AG04449 (cell line): ENCODE data around the gene ITGA11.

Source experiments
- CTCF ChIA-PET: fragments of 350-600 bp; formaldehyde crosslinking; extraction: SDS; loops from one replicate; lab custom pipeline; 2021; ENCODE audit warnings: antibody characterized with exemption; lab: Yijun Ruan, JAX
- POLR2A ChIA-PET: fragments of 400-600, 350-600 bp; formaldehyde crosslinking; extraction: SDS; loops from one replicate; lab custom pipeline; 2020; ENCODE audit warnings: antibody characterized with exemption, inconsistent platforms; lab: Yijun Ruan, JAX
- DNase-seq: peaks from one replicate; pipeline ENCODE4 v3.0.0-alpha.2; 2010; ENCODE audit warnings: low read depth, low spot score
- H3K4me3 ChIP-seq: 2 replicates; pipeline ENCODE4 v1.5.1; 2011; ENCODE audit warnings: low read depth, mild to moderate bottlenecking, control low read depth, low read length
- CTCF ChIP-seq: IDR thresholded peaks from one replicate; pipeline ENCODE4 v1.5.1; 2011; ENCODE audit warnings: mild to moderate bottlenecking, moderate library complexity, low read length, control low read depth, inconsistent platforms; ENCODE audit not compliant: insufficient read depth; ENCODE audit errors: missing control alignments

The ITGA11 gene

GRCh38 chr15:68365770-68366169 lies 66.2 kb downstream of the ITGA11 start:
- TF ChIP-seq CTCF = no peak
- no peak overlapping the region for H3K4me3 ChIP-seq
- ChIA-PET POLR2A (no interaction called here), CTCF (interaction anchor here (1.3 kb wide), 1 partner anchor 8 kb away, joined by 4 read pairs; no protein-coding TSS in a partner anchor)
- no peak for DNase-seq

DNA sequence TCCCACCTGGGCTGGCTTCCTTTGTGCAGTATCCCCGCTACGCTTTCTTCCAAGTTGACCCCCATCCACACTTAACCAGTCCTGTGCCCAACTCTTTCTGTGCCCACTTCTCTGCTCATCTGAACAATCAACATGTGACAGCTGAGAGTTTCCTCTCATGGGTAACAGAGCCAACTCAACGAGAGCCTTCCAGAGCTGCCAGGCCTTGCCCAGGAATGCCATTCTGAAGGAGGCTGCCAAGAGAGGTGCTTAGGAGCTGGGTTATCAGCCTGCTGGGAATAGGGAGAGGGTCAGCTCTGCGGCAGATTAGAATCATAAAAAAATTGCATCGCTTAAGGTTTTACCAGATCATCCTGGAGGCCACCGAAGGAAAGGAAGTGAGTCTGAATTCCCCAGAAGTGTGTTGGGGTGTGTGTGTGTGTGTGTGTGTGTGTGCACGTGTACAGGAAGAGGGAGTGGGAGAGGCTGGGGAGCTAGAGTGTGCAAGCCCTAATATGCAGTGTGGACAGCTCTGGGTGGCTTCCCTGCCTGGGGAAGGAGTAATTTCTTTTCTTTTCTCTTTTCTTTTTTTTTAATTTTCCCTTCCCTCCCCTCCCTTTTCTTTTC lies 66.7 kb downstream of the ITGA11 start:
- ChIA-PET CTCF (interaction anchor here (1.3 to 1.6 kb wide), 2 partner anchors 9 to 18 kb away, joined by 4 to 5 read pairs; no protein-coding TSS in a partner anchor), POLR2A (no interaction called here)
- DNase-seq = no peak
- no peak overlapping the region for H3K4me3 ChIP-seq
- no peak for TF ChIP-seq CTCF

DNA sequence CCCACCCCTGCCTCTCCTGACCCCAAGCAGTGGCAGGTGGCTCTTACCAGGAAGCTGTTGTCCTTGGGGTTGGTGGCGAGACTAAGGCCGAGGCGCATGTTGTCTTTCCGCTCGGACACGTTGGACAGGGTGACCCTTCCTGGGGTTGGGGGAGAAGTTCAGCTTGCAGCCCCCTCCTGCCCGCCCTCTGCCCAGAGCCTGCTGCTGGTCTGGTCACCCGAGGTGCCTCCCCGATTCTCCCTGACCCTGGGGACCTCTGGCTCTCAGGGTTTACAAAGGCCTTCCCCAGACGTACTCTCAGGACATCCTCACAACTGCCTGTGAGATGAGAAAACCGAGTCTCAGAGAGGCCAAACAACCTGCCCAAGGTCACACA lies 67.3 kb downstream of the ITGA11 start:
- no peak for TF ChIP-seq CTCF
- CTCF ChIA-PET = interaction anchor here (1.1 to 1.6 kb wide), 4 partner anchors 9 to 309 kb away, joined by 3 to 5 read pairs (median 3); no protein-coding TSS in a partner anchor
- H3K4me3 ChIP-seq = no peak overlapping the region
- POLR2A ChIA-PET = no interaction called here
- DNase-seq = no peak

DNA sequence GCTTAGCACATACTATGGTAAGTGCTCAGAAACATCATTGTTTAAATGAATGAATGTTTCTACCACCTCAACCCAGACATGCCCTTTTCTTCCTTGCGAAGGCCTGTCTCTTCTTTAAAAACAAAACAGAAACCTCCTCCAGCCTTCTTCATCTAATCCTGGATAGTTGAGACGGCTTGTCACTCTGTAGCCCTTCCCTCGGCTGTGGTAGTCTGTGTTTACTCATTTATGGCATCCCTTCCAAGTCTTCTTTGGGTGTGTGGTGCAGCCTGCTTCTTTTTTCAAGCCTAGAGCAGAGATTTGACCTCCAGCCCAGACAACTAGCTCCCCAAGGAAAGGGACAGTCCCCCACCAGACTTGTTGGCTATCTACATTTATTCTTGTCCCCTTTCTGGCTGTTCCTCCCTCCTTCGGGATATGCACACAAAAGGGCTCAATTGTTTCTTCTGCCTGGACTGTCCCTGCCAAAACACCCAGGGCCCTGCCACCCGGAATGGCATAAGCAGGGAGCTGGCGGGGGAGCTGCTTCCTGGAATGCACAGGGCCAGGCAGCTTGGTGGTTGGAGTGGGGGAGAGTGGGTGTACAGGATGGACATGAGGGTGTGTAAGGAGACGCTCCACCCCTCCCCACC lies 67.8 kb downstream of the ITGA11 start:
- DNase-seq = no peak

GRCh38 chr15:68363353-68363752 lies 68.6 kb downstream of the ITGA11 start:
- POLR2A ChIA-PET = no interaction called here
- no peak overlapping the region for H3K4me3 ChIP-seq
- DNase-seq = no peak
- TF ChIP-seq CTCF = no peak
- CTCF ChIA-PET = no interaction called here

More for the DNA sequence above, 67.8 kb downstream of the ITGA11 start:
- no peak for TF ChIP-seq CTCF
- ChIA-PET POLR2A (no interaction called here), CTCF (interaction anchor here (1.1 to 1.6 kb wide), 4 partner anchors 10 to 309 kb away, joined by 3 to 5 read pairs (median 3); no protein-coding TSS in a partner anchor)
- H3K4me3 ChIP-seq = no peak overlapping the region

DNA sequence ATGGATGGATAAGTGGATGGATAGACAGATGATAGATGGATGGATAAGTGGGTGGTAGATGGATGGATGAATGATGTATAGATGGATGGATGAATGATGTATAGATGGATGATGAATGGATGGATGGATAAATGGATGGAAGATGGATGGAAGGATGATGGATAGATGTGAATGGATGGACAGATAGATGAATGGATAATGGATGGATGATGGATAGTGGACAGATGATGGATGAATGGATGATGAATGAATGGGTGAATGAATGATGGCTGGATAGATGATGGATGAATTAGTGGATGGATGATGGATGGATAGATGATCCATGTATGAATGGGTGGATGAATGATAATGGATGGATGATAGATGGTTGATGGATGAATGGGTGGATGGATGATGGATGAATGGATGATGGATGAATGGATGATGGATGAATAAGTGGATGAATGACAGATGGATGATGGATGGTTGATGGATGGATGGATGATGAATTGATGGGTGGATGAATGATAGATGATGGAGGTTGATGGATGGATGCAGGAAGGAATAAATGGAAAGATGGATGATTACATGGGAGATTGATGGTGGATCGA lies 69.3 kb downstream of the ITGA11 start:
- no peak for TF ChIP-seq CTCF
- DNase-seq = no peak
- H3K4me3 ChIP-seq = no peak overlapping the region
- ChIA-PET CTCF (interaction anchor here (0.8 to 1.6 kb wide), 2 partner anchors 187 to 311 kb away, joined by 3 to 5 read pairs; no protein-coding TSS in a partner anchor), POLR2A (no interaction called here)
